Measurements from ENCODE around the gene CRYBB3. TPM values are rescaled to one million over a fixed set of nuclear protein-coding genes. Genes with fewer than 3 reads are reported as not detected.

The CRYBB3 gene
- not detected for total RNA-seq

- TF ChIP-seq CTCF (IDR thresholded peaks at IDR 0.05) = no peak
- ATAC-seq (ENCODE audit: low FRiP score) = no peak
Observed at GRCh38 chr22:25199731-25200520, at the start of gene CRYBB3. Gene CRYBB3 (plus strand): TSS chr22:25199858. CDS start chr22:25201397, 1,539 bp downstream.

GRCh38 chr22:25153961-25154666 is 45.5 kb upstream of the CRYBB3 start:
- ATAC-seq (ENCODE audit: low FRiP score) = peak; percentile 87
- no peak for DNase-seq (ENCODE audit: low spot score)
- no peak for TF ChIP-seq CTCF (IDR thresholded peaks at IDR 0.05)

More at GRCh38 chr22:25199731-25200520, at the start of gene CRYBB3:
- no peak for DNase-seq (ENCODE audit: low spot score)

- DNase-seq (ENCODE audit: low spot score) (no peak), ATAC-seq (ENCODE audit: low FRiP score) (no peak)
- TF ChIP-seq CTCF (IDR thresholded peaks at IDR 0.05) = no peak
Observed at GRCh38 chr22:25154667-25154999, 45.0 kb upstream of the CRYBB3 start.

GRCh38 chr22:25156736-25157135 is 42.9 kb upstream of the CRYBB3 start:
- ATAC-seq (ENCODE audit: low FRiP score) = no peak
- no peak for TF ChIP-seq CTCF (IDR thresholded peaks at IDR 0.05)
- no peak for DNase-seq (ENCODE audit: low spot score)

DNA sequence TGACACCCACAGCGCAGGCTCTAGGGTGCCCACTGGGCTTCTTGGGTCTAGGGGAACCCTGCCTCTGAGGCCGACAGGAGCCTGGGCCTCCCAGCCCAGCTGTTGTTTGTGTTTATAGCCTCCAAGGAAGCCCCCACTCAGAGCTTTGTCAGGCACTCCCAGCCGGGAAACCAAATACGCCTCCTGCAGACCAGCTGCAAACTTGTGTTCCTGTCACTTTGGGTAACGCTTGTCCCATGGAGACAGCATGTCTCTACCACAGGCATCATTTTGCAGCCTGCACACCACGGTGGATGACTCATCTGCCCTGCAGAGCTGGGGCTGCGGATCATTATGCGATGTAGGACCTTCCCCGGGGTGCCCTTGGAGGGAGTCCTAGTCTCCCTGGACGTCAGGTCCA is 40.6 kb upstream of the CRYBB3 start:
- DNase-seq (ENCODE audit: low spot score) = no peak
- peak; percentile 23 for ATAC-seq (ENCODE audit: low FRiP score)
- no peak for TF ChIP-seq CTCF (IDR thresholded peaks at IDR 0.05)

- DNase-seq (ENCODE audit: low spot score) = no peak
Observed at GRCh38 chr22:25160120-25160996, 39.3 kb upstream of the CRYBB3 start.

More at GRCh38 chr22:25160120-25160996, 39.3 kb upstream of the CRYBB3 start:
- no peak for TF ChIP-seq CTCF (IDR thresholded peaks at IDR 0.05)
- no peak for ATAC-seq (ENCODE audit: low FRiP score)
